Measurements from ENCODE around the gene CLCF1.

The CLCF1 gene

DNA sequence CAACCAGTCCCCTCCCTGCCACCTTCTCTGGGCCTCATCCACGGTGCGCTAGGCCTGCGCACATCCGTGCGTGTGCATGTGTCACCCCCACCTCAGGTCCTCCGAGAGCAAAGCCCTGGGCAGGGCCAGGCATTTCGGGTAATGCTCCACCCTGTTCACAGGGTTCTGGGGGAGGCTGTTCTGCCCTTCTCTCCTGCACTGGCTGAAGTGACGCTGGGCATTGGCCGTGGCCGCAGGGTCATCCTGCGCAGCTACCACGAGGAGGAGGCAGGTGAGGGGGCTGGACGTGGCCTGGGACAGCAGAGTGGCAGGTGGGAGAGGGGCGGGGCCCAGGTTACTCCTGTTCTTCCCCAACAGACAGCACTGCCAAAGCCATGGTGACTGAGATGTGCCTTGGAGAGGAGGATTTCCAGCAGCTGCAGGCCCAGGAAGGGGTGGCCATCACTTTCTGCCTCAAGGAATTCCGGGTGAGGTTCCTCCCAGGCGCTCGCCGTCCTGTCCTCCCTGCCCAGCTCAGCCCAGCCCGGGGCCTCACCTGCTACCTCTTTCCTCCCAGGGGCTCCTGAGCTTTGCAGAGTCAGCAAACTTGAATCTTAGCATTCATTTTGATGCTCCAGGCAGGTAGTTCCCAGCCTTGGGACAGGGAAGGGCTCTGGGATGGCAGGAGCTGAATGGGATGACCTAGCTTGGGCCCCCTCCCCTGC, 22.3 kb upstream of the CLCF1 start:
- no peak for DNase-seq

DNA sequence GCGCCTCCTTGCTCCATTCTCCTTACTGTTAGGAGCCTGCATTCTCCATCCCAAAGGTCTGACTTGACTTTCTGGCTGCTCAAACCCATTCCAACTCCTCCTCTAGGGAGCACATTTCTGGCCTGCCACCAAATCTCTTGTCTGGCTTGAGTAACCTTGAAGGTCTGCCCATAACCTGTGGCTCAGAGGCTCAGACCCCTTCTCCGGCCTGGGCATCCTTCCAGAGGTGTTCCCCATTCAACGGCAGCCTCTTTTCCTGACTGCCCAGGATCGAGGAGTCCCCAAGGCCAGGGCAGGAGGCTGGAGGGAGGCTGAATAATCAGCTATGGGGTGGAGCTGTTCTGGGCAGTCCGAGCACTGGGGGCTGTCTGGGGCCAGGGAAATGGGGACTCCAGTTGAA, 20.6 kb upstream of the CLCF1 start:
- DNase-seq, result no peak

DNA sequence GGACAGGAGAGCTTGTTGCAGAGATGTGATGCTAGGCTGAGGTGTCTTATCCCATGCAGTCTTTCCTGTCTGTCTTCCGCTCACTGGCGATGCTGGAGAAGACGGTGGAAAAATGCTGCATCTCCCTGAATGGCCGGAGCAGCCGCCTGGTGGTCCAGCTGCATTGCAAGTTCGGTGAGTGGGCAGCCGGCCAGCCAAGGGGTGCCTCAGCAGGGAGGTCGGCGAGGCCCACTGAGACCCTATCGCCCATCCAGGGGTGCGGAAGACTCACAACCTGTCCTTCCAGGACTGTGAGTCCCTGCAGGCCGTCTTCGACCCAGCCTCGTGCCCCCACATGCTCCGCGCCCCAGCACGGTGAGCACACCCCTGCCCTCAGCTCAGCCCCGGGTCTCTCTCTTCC, 20.0 kb upstream of the CLCF1 start:
- DNase-seq, result no peak

DNA sequence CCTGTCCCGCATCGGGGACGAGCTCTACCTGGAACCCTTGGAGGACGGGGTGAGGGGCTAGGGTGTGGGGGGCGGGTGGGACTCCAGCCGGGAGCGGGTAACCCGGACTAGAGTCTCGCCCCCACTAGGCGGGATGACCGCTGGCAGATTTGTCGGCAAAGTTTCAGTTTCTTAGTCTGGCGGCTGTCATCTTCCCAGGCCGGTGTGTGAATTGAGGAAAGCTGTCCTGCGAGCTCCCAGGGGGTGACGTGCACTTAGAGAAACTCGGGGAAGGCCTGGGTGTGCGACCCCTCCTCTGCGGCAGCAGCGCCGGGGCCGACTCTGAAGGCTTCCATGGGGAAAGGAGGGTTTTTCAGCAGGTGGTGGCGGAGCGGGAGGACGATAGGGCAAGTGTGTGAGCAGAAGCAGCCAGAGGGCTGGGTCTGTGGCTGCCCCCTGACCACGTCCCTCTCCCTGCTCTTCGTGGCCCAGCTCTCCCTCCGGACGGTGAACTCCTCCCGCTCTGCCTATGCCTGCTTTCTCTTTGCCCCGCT, 18.9 kb upstream of the CLCF1 start:
- no peak for DNase-seq

DNA sequence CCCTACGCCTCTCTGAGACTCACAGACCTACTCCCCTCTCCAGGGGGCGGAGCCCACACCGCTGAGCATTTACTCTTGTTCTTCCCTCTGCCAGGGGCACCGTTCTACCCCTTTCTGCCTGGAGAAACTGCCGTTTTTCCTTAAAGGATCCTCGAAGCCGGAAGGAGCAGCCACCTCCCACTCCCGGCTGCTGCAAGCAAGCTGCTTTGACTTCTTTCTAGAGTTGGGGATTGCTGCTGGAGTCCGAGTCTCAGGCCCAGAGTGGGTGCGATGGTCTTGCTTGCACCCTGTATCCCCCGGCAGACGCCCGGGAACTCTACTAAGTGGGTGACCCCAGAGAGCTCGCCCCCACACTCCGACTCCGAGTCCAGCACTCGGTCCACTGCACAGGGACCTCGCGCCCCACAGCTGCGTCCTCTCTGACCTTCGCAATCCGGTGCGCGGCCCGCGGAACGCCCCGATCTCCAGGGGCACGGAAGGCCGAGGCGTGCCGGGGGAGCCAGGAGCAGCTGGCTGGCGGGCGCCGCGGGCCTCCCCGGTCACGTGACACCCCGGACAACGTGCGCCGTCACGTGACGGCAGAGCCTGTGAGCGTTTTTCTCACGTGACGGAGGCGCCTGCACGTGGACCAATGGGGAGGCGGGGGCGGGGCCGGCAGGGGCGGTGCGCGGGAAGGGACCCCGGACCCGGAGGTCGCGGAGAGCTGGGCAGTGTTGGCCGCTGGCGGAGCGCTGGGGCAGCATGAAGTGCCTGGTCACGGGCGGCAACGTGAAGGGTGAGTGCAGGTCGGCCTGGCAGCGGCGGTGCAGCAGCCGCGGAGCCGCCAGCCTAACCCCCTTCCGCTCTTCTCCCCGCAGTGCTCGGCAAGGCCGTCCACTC, 18.1 kb upstream of the CLCF1 start, which contains the start of gene RAD9A:
TSS of gene RAD9A (plus strand) at position 683 of the 879 bp plus-strand sequence. CDS start at position 742, 59 bp downstream.
- DNase-seq, result peak; percentile 95

DNA sequence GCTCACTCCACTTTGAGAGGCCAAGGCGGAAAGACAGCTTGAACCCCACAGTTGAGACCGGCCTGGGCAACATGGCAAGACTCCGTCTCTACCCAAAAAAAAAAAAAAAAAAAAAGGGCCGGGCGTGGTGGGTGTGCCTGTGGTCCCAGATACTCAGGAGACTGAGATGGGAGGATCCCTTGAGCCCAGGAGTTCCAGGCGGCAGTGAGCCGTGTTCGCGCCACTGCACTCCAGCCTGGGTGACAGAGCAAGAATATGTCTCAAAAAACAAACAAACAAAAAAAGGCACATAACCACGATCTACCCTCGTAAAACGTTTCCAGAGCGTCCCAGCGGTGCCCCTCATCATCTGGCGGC, 17.5 kb upstream of the CLCF1 start:
- no peak for DNase-seq

DNA sequence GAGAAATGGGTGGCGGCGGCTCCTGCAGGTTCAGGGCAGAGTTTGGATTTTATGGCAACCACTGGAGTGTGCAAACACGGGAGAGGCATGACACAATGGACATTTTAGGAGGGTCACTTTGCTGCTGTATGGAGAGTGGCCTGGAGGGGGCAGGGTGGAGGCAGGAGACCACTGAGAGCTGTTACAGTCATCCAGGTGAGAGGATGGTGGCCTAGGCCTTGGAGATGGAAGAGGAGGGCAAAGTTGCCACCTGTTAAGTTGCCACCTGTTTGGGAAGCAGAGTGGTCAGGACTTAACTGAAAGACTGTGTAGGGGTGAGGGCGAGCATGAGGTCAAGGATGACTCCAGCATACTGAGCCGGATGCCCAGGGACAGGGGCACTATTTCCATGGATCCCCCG, 16.1 kb upstream of the CLCF1 start:
- peak; percentile 60 for DNase-seq

DNA sequence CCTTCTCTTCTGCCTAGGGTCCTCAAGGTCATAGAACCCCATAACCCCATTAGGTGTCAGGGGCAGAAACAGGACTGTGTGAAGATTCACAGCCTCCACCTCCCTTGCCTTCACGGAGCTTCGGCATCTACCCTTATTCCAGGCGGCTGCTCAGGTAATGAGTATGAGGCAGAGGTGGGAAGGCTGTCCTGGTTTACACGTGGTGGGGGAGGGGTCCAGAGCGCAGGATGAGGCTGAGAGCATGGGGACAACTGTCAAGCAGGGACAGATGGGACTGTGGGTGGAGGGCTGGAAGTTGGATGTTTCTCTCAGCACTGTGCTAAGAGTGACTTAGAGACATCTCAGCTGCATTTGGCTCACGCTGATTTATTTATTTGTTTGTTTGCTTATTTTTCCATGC, 14.1 kb upstream of the CLCF1 start:
- no peak for DNase-seq

DNA sequence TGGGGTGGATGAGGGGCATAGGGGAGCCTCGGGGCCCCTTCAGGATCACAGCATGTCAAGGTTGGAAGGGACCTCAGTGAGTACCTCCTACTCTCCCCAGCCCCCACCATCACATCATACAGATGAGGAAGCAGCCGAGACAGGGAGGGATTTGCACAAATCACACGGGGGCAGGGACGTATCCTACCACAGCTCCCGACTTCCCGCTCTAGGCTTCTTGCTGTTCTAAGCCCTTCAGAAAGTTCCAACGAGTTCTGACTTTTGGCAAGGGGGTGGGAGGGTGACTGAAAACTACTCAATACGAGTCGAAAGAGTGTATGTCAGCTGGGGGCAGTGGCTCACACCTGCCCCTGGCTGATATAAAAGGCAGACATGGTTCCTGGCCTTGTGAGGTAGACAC, 13.7 kb upstream of the CLCF1 start:
- no peak for DNase-seq

DNA sequence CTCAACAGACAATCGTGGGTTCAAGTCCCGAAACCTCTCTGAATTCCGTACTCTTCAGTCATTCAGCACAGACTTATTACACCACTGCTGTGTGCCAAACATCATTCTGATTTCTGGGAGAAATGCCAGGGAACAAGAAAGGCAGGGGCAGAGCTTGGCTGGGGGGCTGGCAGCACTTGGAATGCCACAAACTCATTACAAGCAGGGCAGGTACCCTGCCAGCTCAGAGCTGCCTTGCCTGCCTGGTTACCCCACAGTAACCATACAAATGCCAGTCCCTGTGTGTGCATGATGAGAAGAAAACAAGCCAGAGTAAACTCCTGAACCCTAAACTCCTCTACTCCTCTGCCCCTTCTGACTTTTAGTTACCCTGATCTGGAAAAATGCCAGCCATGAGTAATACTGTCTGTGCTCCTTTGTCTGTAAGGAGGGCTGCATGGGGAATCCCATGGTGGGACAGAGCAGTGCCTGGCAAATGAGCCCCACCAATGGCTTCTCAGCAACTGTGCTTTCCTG, 11.5 kb upstream of the CLCF1 start:
- DNase-seq, result no peak

DNA sequence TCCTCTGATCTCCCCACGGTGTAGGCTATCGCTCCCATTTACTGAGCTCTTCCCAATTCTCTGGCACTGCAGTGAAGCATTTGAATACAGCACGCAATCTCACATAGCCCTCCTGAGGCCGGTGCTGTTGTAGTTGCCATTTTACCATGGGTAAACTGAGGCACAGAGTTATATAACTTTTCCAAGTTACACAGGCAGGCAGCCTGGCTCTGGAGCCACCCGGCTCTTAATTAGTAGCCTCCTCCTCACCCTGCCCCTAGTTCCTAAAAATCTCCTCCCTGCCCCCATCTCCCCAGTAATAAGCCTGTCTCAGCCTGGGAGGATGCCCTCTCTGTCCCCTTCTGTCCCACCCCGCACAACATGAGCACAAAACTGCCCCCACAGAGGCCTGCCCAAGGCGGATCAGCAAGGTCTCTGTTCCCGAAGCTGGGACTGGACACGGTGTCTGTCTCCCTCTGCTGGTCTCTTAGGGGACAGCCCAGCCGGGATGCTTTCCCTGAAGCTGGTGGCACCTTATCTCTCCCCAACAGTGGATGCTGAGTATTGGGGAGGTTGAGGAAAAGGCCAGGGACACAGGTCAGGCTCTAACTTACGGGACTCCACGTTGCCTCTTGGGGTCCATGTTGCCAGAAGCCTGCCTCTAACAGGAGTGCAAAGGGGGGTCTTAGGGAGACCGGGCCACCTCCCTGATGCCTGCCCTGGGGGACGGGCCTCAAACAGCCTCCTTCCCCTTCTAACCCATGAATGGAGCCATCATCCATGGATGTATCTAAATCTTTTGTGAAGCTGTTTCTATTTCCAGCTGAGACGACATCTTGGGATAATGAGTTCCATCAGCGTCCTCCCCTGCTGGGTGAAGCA, 9.1 kb upstream of the CLCF1 start:
- DNase-seq, result peak; percentile 86

DNA sequence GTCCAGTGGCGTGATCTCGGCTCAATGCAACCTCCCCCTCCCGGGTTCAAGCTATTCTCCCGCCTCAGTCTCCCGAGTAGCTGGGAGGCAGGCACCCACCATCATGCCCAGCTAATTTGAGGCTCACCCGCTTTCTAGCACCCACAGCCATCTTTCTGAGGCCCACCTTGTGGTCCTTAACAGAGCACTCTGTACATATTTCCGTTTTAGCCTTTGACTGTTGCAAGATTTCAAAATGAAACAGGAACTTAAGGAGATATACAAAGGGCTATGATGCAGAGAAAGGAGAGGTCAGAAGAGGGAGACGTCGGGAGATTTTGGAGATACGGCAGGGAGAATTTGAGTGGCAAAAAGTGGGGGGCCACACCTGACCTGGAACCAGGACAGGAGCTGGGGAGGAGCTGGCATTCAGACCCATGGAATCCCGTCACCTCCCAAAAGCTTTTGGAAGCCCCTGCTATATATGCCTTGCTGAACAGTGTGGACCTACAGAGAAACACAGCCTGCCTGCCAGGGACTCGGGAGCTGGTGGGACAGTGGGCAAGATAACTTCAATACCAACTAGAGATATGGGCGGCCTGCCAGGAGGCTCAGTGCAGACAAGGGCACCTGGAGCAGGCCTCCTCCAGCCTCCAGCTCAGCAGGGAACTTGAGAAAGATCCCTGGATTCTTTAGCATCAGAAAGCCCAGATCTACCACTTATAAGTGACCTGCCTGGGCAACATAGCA, 8.0 kb upstream of the CLCF1 start:
- DNase-seq, result no peak

DNA sequence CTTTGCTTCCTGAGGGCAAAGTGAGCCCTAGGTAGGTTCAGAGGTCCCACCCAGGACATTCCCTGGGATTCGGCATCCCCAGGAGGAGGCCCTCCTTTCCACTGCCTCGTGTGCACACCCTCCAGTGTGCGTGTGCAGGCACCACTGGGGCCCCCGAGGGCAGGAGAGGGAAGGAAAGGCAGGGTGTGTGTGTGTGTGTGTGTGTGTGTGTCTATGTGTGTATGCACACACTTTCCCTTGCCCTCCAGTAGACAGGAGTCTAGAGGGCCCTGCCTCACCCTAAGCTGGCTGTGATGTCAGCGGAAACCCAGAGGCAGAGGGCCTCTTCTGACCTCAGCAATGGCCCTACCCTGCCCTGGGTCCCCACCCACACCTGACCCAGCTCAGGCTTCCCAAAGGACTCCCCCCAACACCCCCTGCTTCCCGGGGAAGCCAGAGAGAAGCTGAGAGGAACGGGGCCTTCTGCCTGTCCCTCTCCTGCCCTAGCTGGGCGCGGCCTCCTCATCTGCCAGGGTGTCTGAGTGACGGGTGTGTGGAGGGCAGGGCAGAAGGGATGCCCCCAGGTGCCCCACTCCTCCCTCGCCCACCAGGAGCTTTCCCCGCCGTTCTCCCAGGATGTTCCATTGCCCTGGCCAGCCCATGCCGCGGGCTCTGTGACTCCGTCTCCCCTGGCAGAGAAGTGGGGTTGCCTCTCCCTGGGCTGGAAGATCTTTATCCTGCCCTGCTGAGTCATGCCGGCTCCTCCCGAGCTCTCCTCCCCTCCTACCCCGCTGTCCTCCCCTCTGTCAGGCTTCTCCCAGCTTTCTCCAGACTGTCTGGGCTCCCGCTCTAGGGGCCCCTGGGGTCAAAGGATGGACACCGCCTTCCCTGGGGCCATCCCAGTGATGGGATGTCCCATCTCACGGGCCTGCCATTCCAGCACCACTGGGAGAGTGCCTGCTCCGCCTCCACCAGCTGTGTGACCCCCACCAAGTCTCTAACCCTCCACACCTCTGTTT, 6.0 kb upstream of the CLCF1 start:
- DNase-seq, result no peak

DNA sequence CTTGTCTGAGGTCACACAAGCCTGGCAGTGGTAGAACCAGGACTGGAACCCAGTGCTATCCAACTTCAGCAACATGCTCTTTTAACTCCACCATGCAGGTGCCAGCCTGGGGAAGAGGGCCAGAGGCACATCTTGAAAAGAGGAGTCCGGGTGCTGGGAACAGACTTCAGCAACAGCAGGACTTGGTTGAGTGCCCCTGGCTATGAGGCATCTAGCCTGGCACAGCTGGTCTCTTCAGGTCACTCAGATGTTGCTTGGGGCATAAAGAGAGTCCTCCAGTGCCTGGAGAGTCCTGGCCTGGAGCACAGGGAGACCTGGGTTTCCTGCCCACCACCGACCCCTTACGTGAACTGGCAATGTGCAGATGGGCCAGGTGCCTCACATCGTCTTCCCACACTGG, 5.1 kb upstream of the CLCF1 start:
- no peak for DNase-seq

DNA sequence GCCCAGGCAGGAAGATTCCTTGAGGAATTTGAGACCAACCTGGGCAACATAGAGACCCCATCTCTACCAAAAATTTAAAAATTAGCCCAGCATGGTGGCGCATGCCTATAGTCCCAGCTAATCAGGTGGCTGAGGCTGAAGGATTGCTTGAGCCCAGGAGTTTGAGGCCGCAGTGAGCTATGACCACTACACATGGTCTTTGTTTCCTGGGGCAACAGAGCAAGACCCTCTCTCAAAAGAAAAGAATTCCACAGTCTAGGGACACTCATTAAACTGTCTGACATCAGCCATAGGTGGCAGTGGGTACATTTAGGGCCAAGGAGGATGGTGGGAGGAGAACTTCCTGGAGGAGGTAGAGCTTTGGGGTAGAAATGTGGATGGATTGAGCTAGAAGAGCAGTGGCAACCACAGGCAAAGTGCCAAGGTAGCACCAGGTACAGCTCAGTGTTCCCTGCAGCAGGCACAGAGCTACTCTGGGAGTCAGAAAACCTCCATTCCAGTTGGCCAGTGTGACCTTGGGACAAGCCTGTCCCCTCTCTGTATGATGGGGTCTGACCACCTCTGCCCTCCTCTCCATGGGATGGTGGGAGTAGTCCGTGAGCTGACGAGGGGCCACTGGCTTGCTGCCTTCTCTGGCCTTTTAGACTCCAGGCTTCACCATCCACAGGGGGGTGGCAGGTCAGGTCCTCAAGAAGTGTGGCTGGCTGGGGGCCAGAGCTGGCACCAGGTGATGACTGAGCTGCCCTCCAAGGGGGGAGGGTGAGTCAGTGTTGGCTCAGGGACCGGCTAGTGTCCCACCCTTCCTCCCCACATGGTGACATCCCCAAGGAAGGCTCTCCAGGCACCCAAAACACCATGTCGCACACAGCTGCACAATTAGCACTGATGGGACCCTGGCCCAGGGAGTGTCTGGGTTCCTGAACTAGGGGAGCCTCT, 3.7 kb upstream of the CLCF1 start:
- no peak for DNase-seq

DNA sequence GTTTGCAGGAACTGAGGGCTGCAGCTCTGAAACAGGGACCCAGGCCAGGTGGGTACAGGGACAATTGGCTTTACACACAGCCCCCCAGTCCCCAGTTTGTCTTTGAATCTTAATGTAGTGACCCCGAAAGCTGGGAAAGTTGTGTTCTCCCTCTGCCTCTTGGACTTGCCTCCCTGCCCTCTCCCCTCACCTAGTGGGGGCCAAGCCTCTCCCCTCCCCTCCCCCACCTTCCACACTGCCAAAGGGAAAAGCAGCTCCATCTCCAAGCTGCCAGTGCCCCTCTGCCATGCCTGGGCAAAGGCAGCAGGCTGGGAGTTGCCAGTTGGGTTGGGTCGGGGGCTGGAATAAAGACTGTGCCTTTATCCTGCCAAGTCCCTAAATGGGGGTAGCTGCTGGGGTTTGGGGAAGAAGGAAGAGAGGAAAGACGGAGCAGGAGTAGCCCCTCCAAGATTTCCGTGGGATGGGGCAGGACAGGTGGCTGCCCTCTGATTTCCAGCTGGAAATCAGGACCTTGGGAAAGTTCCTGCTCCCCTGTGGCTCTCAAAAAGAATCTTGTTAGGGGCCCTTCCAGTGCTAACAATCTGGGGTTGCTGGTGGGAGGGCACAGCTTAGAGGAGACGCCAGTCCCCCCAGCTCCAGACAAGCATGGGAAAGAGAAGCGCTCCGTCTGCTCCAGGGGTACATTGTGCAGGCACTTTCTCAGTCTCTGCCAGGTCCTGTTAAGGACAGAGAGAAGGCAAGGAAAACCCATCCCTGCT, 2.8 kb upstream of the CLCF1 start:
- no peak for DNase-seq

DNA sequence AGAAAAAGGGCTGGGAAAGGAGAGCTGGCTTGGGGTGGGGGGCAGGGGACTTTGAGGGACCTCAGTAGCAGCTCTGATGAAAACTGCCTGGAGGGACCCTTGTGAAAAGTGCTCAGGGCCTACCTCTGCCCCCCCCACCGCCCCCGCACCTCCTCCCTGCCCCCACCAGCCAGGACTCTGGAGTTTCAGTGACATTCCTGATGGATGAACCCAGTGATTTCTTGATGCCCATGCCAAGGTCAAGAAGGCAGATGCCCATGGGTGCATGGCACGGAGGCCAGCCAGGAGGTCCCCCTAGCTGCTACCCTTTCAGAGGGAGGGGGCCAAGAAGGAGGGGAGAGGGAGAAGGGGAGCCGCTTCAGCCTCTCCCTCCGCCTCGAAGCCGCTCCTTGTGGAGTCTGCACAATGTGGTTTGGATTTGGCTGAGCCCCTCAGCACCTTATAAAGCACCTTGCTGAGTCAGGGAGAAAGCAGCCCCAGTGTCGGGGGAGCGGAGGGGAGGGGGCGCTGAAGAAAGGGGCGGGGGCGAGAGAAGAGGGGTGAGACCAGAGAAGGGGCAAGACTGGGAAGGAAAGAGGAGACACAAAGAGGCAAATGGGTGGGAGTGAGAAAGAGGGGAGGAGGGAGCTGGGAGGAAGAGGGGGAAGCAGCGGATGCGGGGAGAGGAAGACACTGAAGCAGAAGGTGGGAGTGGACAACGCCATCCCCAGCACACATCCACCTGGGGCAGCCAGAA, 2.1 kb upstream of the CLCF1 start:
- no peak for DNase-seq
